Stomach (tissue), 4 donors: ENCODE measurements around the gene CGB1.

ENCODE experiments used
- CTCF ChIP-seq, 7 experiments: fragments of 450-650 bp in 4 of 7; fragments of 200-600 bp in 3 of 7; sonication (generic) in 3 of 7; IDR thresholded peaks; one replicate each; pipeline ENCODE4 v1.5.1; 2016 to 2019; ENCODE audit warnings: antibody characterized with exemption in 7 of 7, control low read depth in 2 of 7, mild to moderate bottlenecking in 1 of 7
- EP300 ChIP-seq: sonication (generic); formaldehyde crosslinking; IDR thresholded peaks from one replicate; pipeline ENCODE4 v1.6.1; 2017; ENCODE audit warnings: antibody characterized with exemption
- POLR2A ChIP-seq, 4 donors: fragments of 450-650 bp; IDR thresholded peaks; one replicate each; pipeline ENCODE4 v1.6.1; 2016; ENCODE audit warnings: antibody characterized with exemption in 4 of 4, control low read depth in 2 of 4, mild to moderate bottlenecking in 1 of 4, moderate library complexity in 1 of 4
- POLR2AphosphoS5 ChIP-seq, 3 donors: sonication (generic); formaldehyde crosslinking; IDR thresholded peaks; one replicate each; pipeline ENCODE4 v1.6.1; 2016; ENCODE audit warnings: antibody characterized with exemption in 3 of 3

- TF ChIP-seq POLR2AphosphoS5 (IDR thresholded peaks at IDR 0.05): no peak
- TF ChIP-seq POLR2A (IDR thresholded peaks at IDR 0.05): no peak
- no peak for TF ChIP-seq CTCF (IDR thresholded peaks at IDR 0.05)
- TF ChIP-seq EP300: no peak
Measured at GRCh38 chr19:49073514-49074378, 37.1 kb upstream of the CGB1 start.
